PC-3 (cell line): ENCODE measurements around the gene SETBP1. TPM values are rescaled to one million over a fixed set of nuclear protein-coding genes. Genes with fewer than 3 reads are reported as not detected.

ENCODE experiments used
- ATAC-seq: fragments of 200-7000 bp; cut with Tn5 transposase; 2 replicates; pipeline ENCODE4 v1.9.1; 2020; ENCODE audit warnings: mild to moderate bottlenecking, moderate library complexity
- BruUV-seq: library from RNA; stranded (reverse); fragments of 400-500 nt; replicated peaks from 2 replicates; lab custom pipeline; 2021; lab: Mats Ljungman, UMichigan
- CTCF ChIA-PET: fragments of 300-600 bp; sonication (Branson Sonifier 250); formaldehyde crosslinking; loops from one replicate; lab custom pipeline; 2022; ENCODE audit warnings: antibody characterized with exemption; lab: Charles Lee
- POLR2A ChIA-PET: fragments of 300-600 bp; sonication (Branson Sonifier 250); formaldehyde crosslinking; loops from one replicate; lab custom pipeline; 2022; ENCODE audit warnings: antibody characterized with exemption; ENCODE audit not compliant: unreplicated experiment; lab: Charles Lee
- DNase-seq: peaks from one replicate; pipeline ENCODE4 v3.0.0-alpha.2; 2015
- H2AFZ ChIP-seq: fragments of 300-600 bp; sonication (generic); 2 replicates; pipeline ENCODE4 v1.6.0; 2016; ENCODE audit warnings: antibody characterized with exemption, low read length
- H3F3A ChIP-seq: fragments of 300-600 bp; sonication (generic); one replicate; pipeline ENCODE4 v1.6.0; 2017; ENCODE audit warnings: antibody characterized with exemption, low read length, control low read depth, mild to moderate bottlenecking; ENCODE audit not compliant: unreplicated experiment
- H3K27ac ChIP-seq: fragments of 300-600 bp; sonication (generic); 2 replicates; pipeline ENCODE4 v1.5.1; 2016; ENCODE audit warnings: mild to moderate bottlenecking, low read length
- H3K27me3 ChIP-seq: fragments of 300-600 bp; sonication (generic); 2 replicates; pipeline ENCODE4 v1.6.1; 2016; ENCODE audit warnings: low read length, mixed read lengths
- H3K36me3 ChIP-seq: fragments of 300-600 bp; sonication (generic); 2 replicates; pipeline ENCODE4 v1.6.1; 2016; ENCODE audit warnings: low read depth, mixed run types, low read length, mixed read lengths
- H3K4me1 ChIP-seq: fragments of 300-600 bp; sonication (generic); 2 replicates; pipeline ENCODE4 v1.5.1; 2016; ENCODE audit warnings: low read length; ENCODE audit not compliant: insufficient read depth
- H3K4me2 ChIP-seq: fragments of 300-600 bp; sonication (generic); 2 replicates; pipeline ENCODE4 v1.6.0; 2016; ENCODE audit warnings: low read length
- H3K4me3 ChIP-seq: fragments of 300-600 bp; sonication (generic); 2 replicates; pipeline ENCODE4 v1.5.1; 2016; ENCODE audit warnings: mild to moderate bottlenecking, low read length, mixed read lengths
- H3K79me2 ChIP-seq: fragments of 300-600 bp; sonication (generic); 2 replicates; pipeline ENCODE4 v1.6.1; 2017; ENCODE audit warnings: low read length, mixed read lengths
- H3K9ac ChIP-seq: fragments of 300-600 bp; sonication (generic); 2 replicates; pipeline ENCODE4 v1.6.0; 2016; ENCODE audit warnings: mild to moderate bottlenecking, low read length
- H3K9me2 ChIP-seq: fragments of 300-600 bp; sonication (generic); replicated peaks from 2 replicates; pipeline ENCODE4 v1.6.1; 2016; ENCODE audit warnings: mixed run types, low read length, mixed read lengths
- H3K9me3 ChIP-seq: fragments of 300-600 bp; sonication (generic); 2 replicates; pipeline ENCODE4 v1.6.1; 2016; ENCODE audit warnings: low read length, mixed read lengths
- H4K20me1 ChIP-seq: fragments of 300-600 bp; sonication (generic); 2 replicates; pipeline ENCODE4 v1.6.1; 2016; ENCODE audit warnings: low read length, mixed read lengths
- EZH2 ChIP-seq: fragments of 300-600 bp; sonication (generic); IDR thresholded peaks from one replicate; pipeline ENCODE4 v1.6.1; 2017; ENCODE audit warnings: antibody characterized with exemption, mild to moderate bottlenecking, low read length; ENCODE audit not compliant: unreplicated experiment
- EZH2phosphoT487 ChIP-seq: fragments of 300-600 bp; sonication (generic); IDR thresholded peaks from 2 replicates; pipeline ENCODE4 v1.6.1; 2018; ENCODE audit warnings: mild to moderate bottlenecking, antibody characterized with exemption, low read length, borderline replicate concordance
- intact Hi-C: fragments of 100-400 bp; cut with micrococcal nuclease; formaldehyde crosslinking; loops from 2 replicates; pipeline ENCODE4 v1.9.0; 2023
- total RNA-seq: library from RNA; depleted of rRNA; stranded (reverse); fragments of >200 nt; gene quantifications from 2 replicates; pipeline ENCODE4 v1.2.3, GENCODE V29; 2014
- TF ChIP-seq, protein P1 (sequence below): fragments of 300-600 bp; sonication (generic); conservative IDR thresholded peaks from 2 replicates; pipeline ENCODE4 v1.5.1; 2017; ENCODE audit warnings: antibody characterized with exemption, low read depth, mild to moderate bottlenecking, low read length

Gene SETBP1
- total RNA-seq, 1 experiment from 2014 or later: 2.3 TPM

DNA sequence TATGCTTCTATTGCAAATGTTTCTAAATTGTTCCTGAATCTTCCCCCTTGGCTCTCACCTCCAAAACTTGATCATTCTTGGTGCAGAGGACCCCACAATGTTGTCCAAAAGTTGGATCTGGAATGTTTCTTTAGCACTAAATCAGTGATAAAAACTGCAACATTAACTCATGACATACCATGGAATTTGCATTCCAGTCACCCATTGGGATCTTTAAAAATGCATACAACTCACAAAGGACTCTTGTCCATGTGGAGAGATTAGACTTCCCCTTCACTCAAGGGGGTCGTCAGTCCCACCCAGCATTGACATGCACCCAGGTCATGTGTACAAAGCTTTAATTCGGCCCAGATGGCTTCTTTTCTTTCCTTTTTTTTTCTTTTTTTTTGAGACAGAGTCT is 169.3 kb downstream of the SETBP1 start:
- Histone ChIP-seq H3K9me3 (no peaks in the 10 kb centered on the region), H3K27me3 (no peaks in the 10 kb centered on the region), H3K9ac (no peak overlapping the region), H3K4me2 (no peak overlapping the region), H3K9me2 (no peaks in the 10 kb centered on the region), H3K36me3 (no peaks in the 10 kb centered on the region), H3K4me1 (no peaks in the 10 kb centered on the region), H2AFZ (no peak overlapping the region), H3K27ac (no peak overlapping the region), H3K4me3 (no peak overlapping the region), H3K79me2 (no peaks in the 10 kb centered on the region), H3F3A (no peaks in the 10 kb centered on the region), H4K20me1 (no peaks in the 10 kb centered on the region)
- ATAC-seq: no peak
- ChIA-PET POLR2A (no interaction called here), CTCF (no interaction called here)
- BruUV-seq: no TSS peak
- intact Hi-C loops: no loop called here
- no peak for DNase-seq
- TF ChIP-seq EZH2: no peak
- TF ChIP-seq, protein P1, sequence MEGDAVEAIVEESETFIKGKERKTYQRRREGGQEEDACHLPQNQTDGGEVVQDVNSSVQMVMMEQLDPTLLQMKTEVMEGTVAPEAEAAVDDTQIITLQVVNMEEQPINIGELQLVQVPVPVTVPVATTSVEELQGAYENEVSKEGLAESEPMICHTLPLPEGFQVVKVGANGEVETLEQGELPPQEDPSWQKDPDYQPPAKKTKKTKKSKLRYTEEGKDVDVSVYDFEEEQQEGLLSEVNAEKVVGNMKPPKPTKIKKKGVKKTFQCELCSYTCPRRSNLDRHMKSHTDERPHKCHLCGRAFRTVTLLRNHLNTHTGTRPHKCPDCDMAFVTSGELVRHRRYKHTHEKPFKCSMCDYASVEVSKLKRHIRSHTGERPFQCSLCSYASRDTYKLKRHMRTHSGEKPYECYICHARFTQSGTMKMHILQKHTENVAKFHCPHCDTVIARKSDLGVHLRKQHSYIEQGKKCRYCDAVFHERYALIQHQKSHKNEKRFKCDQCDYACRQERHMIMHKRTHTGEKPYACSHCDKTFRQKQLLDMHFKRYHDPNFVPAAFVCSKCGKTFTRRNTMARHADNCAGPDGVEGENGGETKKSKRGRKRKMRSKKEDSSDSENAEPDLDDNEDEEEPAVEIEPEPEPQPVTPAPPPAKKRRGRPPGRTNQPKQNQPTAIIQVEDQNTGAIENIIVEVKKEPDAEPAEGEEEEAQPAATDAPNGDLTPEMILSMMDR: no peak
- no peak for TF ChIP-seq EZH2phosphoT487

DNA sequence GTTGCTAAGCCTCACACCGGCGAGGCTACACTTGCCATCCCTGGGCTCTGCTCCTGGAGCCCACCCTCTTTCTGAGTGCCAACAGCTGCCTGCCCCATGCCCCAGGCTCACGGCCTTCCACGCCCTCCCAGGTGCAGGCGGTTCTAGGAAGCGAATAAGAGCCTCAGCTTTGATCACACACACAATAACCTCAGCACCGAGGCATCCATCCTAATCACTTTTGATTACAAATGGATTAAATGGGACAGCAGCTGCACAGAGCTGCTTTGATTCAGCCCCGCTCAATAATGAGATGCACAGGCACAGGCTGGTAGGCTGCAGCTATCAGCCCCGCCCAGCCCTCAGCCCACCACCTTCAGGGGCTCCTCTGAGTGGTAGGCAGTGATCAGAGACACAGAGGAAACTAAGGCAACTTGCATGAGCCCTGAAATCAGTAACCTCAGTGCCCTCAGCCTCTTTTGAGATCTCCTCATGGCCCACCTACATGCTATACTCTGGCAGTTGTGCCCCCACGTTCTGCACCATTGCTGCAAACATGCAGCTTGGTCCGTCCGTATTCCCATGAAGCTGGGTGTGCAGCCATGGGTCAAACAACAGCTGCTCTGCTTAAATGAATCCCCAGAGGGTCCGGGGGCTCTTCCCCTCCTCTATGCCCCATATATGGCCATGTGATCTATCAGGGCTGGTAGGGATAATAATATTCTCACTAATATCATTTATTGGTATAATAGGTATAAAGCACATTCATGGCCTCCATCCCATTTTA is 171.4 kb downstream of the SETBP1 start:
- intact Hi-C loops: no loop called here
- H3K79me2 ChIP-seq: no peaks in the 10 kb centered on the region
- TF ChIP-seq, protein P1: no peak
- TF ChIP-seq EZH2 (no peak), EZH2phosphoT487 (no peak)
- ChIA-PET CTCF (no interaction called here), POLR2A (no interaction called here)
- no peaks in the 10 kb centered on the region for H4K20me1 ChIP-seq
- no peaks in the 10 kb centered on the region for H3K4me1 ChIP-seq
- H3K36me3 ChIP-seq: no peaks in the 10 kb centered on the region
- no peak for ATAC-seq
- no TSS peak for BruUV-seq
- no peaks in the 10 kb centered on the region for H3K9me2 ChIP-seq
- no peak overlapping the region for H3K4me3 ChIP-seq
- no peak overlapping the region for H2AFZ ChIP-seq
- no peaks in the 10 kb centered on the region for H3K9me3 ChIP-seq
- no peaks in the 10 kb centered on the region for H3K27me3 ChIP-seq
- H3K4me2 ChIP-seq: no peak overlapping the region
- no peak overlapping the region for H3K9ac ChIP-seq
- H3F3A ChIP-seq: no peaks in the 10 kb centered on the region
- no peak overlapping the region for H3K27ac ChIP-seq
- DNase-seq: no peak

DNA sequence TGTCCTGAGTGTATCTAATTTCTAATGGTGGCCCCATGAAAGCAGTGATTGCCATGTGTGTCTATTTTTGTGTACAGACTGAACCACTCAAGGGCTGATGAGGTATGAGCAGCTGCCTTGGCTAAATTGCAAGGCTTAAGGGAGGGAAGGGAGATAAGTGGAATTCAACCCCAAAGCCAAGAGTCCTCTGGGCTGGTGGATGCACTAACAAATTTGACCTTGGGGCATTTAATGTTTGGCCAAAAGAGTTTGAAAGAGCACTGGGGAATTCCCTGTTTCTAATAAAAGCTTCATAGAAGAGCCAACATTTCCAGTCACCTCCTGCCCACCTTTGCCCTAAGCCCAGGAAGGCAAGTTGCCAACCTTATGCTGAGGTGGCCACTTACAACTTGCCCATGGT is 172.1 kb downstream of the SETBP1 start:
- no peak for ATAC-seq
- POLR2A ChIA-PET: no interaction called here
- no peaks in the 10 kb centered on the region for H3K4me1 ChIP-seq
- no peaks in the 10 kb centered on the region for H3K9me3 ChIP-seq
- TF ChIP-seq EZH2phosphoT487 (no peak), EZH2 (no peak)
- TF ChIP-seq, protein P1: no peak
- BruUV-seq: no TSS peak
- no peaks in the 10 kb centered on the region for H3K27me3 ChIP-seq
- no peak for DNase-seq
- no peaks in the 10 kb centered on the region for H3K9me2 ChIP-seq
- H3K4me3 ChIP-seq: no peak overlapping the region
- no peak overlapping the region for H3K9ac ChIP-seq
- intact Hi-C loops: no loop called here
- no peak overlapping the region for H2AFZ ChIP-seq
- H4K20me1 ChIP-seq: no peaks in the 10 kb centered on the region
- H3K4me2 ChIP-seq: no peak overlapping the region
- H3K27ac ChIP-seq: no peak overlapping the region
- no peaks in the 10 kb centered on the region for H3K79me2 ChIP-seq
- no peaks in the 10 kb centered on the region for H3F3A ChIP-seq
- CTCF ChIA-PET: no interaction called here
- no peaks in the 10 kb centered on the region for H3K36me3 ChIP-seq
